HG03108 (cell line): ENCODE results near the gene OR5A2.
A peak's percentile ranks its signal among the peaks of the same experiment; 100 is the strongest.
"Not testable (repeated sequence)": the region's sequence is repeated elsewhere in the genome, so short reads cannot be mapped to it uniquely, and the experiment has no call there.

Source experiments
- ATAC-seq: cut with Tn5 transposase; IDR thresholded peaks from one replicate; pipeline ENCODE4 v1.9.1; 2021; ENCODE audit warnings: moderate library complexity; ENCODE audit not compliant: unreplicated experiment

Gene OR5A2

GRCh38 chr11:59400461-59401261 lies 25.6 kb downstream of the OR5A2 start:
- no peak for ATAC-seq

DNA sequence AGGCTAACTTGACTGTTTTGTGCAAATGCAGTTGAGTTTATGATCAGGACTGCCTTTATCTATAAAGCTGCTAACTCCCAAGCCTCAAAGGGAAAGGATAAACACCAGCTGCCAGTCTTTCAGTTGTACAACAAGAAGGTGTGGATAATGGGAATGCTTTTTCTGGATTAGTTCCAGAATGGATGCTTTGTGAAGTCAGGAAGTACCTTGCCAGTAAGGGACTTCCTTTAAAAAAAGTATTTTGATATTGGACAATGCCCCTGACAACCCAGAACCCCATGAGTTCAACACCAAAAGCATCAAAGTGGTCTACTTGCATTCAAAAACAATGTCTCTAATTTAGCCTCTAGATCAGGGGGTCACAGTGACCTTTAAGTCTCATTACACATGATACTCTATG lies 32.0 kb downstream of the OR5A2 start:
- ATAC-seq: no peak

- peak; percentile 96 for ATAC-seq
Measured at GRCh38 chr11:59380263-59381059, 45.8 kb downstream of the OR5A2 start.

GRCh38 chr11:59372324-59372723 lies 53.9 kb downstream of the OR5A2 start:
- not testable (repeated sequence) for ATAC-seq

DNA sequence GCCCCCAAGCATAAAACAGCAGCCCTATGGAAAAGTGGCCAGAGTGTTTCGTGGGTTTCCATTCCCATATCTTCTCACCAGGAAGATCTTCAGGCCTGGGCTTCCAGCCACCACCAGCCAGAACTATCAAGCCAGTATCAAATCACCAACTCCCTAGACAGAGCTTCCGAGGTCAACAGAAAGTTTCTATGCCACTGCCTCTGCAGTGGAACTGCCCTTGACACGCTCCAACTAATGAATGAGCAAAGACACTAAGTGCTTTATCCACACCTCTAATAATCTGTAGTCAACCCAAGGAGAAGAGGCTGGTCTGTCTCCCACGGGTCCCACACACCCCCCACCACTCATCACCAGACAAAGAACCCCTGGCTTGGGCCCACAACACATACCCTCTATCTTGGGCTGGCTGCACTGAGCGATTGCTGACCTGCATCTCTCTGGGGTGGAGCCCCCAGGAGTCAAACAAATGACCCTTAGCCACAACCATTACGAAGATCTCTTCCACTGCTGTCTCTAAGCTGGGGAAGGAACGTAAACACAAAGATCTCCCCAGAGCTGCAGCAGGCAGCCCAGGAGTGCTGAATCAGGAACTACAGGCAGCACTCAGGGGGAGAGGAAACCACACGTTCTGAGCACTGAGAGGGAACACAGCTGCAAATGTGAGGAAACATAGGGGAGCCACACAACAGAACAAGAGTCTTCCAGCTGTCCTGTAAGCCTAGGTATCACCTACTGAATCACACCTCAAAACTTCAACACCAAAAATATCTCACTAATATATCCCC lies 57.8 kb downstream of the OR5A2 start:
- no peak for ATAC-seq
